ENCODE measurements around the gene TOMM20L.
"Not testable (repeated sequence)": the region's sequence is repeated elsewhere in the genome, so short reads cannot be mapped to it uniquely, and the experiment has no call there.

TOMM20L gene
- total RNA-seq = 0.04 to 0.06 reads per million in 2 experiments

DNA sequence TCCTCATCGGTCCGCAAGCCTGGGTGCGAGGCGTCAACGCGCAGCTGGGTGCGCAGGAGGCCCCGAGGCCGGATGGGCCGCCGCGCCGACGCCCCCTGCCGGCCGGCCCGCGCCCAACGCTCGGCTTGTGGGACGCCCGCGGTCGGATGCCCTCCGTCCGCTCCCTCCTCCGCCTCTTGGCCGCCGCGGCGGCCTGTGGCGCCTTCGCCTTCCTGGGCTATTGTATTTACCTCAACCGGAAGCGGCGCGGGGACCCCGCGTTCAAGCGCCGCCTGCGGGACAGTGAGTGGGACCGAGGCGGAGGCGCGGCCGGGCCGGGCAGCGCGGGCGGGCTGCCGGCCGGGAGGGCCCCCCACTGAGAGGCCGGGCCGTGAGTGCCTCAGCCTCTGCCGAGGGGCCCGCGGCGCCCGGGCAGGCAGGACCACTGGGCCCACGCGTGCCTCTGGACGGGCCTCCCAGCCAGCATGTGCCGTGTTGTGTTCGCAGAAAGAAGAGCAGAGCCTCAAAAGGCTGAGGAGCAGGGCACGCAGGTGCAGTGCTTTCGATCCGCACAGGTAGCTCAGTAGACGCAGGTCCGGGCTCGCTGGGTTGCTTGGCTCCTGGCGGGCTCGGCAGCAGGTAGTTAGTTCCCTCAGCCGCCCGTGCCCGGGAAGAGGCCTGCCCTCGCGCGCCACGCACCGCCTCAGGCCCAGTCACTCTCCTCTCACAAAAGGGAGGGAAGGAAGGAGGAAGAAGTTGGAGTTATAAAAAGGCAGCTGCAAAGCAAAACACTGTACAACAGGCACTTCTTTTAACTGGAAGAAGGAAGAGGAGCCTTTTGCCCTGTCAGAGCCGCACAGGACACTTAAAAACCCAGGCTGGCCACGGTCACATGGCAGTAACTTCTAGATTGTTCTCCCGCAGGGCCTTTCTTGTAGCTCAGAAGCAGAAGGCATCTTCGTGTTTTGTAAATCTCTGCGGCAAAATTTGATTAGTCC lies at the start of gene TOMM20L:
TSS of gene TOMM20L (plus strand) at position 119 of the 977 bp plus-strand sequence. CDS start at position 147, 28 bp downstream.
- peak; percentile 45 for DNase-seq (ENCODE audit: low read depth)

DNA sequence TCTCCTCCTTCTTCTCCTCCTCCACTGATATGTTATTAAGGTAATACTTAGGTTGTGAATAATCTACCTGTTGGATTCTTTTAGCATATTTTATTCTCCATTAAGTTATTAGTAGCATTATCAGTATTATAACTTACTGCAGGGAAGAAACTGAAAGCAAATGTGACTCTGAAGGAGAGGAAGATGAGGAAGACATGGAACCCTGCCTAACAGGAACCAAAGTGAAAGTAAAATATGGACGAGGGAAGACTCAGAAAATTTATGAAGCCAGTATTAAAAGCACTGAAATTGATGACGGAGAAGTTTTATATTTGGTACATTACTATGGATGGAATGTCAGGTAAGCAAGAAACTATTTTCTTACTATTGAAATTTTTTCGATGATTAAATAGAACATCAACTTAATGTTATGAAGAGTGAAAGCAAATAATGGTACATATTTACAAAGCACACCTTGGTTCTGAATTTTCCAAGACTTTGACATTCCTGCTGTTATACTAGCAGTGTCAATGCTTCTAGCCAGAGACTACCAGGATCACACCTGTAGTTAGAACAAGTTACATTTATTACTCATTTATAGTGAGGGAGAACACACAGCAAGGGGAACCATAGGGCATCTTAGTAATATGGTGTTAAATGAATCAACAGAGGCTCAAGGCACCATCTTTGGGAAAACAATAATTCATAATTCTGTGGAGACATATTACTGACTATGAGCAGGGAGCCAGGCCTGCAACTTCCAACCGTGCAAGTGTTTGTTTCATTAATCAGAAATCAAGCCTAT lies 42.0 kb upstream of the TOMM20L start:
- DNase-seq (ENCODE audit: low read depth) = no peak

DNA sequence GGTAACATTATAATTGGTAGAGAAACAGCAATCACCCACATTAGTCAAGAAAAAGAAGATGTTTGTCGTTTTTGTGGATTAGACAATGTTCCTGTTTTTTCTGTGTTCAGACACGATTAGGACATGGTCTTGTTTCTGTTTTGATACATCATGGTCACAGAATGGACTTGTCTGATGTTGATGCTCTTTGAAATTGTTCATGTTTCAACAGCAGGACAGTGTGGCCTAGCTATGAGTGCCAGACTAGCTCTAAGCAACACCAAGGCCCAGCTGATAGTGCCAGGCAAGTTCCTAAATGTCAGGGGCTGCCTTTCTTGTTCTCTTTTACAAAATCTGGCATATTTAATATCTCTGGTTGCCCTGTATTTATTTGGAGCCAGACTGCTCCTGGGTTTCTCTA lies 40.9 kb upstream of the TOMM20L start:
- no peak for DNase-seq (ENCODE audit: low read depth)

DNA sequence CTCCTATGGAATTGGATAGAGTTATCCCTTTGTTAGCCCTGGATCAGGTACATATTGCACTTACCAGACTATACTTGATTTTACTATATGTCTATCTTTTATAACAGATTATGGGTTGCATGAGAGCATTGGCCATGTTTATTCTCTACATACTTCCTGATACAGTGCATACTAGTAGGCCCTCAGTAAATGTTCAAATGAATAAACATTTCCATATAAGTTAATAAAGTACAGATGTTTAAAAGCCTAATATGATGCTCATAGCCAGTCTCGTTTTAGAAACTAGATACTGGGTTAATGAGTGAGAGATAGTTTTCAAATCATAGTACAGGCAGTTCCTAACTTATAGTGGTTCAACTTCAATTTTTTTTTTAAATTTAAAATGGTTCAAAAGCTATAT lies 39.5 kb upstream of the TOMM20L start:
- no peak for DNase-seq (ENCODE audit: low read depth)

DNA sequence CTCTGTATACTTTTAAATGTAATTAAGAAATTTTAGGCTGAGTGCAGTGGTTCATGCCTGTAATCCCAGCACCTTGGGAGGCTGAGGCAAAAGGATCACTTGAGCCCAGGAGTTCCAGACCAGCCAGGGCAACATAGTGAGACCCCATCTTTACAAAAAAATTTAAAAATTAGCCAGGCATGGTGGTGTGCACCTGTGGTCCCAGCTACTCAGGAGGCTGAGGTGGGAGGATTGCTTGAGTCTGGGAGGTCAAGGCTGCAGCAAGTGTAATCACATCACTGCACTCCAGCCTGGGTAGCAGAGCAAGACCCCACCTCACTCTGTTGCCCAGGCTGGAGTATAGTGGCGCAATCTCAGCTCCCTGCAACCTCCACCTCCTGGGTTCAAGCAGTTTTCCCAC lies 33.5 kb upstream of the TOMM20L start:
- DNase-seq (ENCODE audit: low read depth) = not testable (repeated sequence)

DNA sequence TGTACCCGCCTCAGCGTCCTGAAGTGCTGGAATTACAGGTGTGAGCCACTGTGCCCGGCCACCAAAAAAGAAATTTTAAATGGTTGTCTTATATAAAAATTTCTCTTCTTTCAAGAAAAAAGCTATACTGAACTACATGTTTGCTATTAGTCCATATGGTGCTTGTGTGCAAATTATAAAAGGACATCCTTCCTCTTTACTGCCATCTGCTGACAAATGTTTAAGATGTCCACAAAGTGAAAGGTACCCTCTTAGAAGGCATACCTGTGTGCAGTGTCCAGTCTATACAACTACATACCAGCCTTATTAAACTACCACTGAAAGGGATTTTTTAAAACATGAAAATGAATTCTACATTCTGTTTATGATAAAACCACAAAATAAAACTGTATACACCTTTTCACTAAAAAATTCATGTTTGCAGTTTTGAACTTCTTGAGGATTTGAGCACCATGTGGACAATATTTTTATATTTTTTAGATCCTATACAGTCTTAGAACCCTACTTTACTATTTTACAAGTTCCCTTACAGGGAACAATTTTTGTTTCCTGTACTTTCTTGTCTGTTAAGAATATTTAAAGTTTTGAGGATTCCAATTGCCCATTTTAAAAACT lies 32.8 kb upstream of the TOMM20L start:
- DNase-seq (ENCODE audit: low read depth) = no peak

DNA sequence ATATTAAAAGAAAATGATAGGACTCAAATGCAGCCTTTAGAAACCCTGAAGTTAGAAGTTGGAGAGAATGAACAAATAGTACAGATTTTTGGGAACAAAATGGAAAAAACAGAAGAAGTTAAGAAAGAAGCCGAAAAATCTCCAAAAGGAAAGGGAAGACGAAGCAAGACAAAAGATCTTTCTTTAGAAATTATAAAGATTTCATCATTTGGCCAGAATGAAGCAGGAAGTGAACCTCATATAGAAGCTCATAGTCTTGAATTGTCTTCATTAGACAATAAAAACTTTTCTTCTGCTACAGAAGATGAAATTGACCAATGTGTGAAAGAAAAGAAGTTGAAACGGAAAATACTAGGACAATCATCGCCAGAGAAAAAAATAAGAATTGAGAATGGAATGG lies 31.4 kb upstream of the TOMM20L start:
- DNase-seq (ENCODE audit: low read depth) = no peak

DNA sequence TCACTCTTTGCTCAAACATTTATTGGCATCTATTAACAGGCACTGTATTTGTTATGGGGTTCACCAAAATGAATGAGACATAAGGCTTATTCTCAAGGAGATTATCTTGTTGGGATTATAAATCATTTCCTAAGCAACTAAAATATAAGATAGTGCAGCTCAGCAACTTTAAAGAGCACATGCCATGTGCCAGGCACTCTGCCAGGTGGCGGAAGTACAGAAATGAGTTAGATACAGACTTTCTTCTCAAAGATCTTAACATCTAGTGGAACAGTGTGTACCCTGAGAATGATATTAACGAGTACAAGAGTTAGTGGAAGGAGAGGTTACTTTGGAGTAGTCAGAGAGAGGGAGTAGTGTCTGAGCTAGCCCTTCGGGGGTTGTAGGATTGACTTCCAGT lies 28.4 kb upstream of the TOMM20L start:
- DNase-seq (ENCODE audit: low read depth) = no peak

DNA sequence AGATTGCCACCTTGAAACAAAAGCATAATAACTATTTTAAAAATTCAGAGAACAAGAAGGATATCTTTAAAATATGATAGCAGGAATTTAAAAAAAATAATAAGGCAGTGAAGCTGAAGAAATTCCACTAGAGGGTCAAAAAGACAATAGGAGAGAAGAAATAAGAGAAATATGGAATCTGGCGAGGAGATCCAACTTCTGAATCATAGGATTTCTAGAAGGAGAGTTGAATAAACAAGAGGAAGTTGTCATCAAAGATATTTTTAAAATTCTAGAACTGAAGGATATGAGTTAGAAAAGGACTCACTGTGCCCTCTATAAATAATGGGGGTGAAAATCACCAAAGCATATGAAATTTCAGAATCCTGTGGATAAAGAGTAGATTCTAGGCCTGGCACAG lies 26.8 kb upstream of the TOMM20L start:
- DNase-seq (ENCODE audit: low read depth) = no peak

DNA sequence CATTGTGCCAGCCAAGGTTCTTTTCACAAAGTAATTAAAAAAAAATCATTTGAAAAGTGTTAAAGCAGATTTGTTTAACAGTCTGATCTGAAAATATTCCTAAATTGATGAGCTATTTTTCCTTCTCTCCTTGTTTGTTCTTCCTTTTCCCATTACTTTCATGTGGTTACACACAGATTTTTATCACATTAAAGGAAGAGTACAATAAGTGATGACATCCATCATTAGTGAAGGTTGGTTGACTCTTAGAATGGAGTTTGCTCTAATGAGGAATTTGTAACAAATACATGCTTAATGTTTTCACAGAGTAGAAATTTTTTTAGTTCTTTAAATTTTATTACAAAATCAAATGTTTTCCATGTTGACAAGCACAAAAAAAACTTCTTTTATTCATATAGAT lies 18.9 kb upstream of the TOMM20L start:
- DNase-seq (ENCODE audit: low read depth) = no peak

DNA sequence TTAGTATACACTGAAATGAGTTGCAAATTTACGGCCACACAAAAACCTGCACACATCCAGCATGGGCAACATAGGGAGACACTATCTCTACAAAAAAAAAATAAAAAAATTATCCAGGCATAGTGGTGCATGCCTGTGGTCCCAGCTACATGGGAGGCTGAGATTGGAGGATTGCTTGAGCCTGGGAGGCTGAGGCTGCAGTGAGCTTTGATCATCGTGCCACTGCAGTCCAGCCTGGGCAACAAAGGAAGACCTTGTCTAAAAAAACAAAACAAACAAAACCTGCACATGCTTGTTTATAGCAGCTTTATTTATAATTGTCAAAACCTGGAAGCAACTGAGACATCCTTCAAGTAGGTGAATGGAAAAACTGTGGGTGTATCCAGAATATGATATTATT lies 4.9 kb upstream of the TOMM20L start:
- no peak for DNase-seq (ENCODE audit: low read depth)

DNA sequence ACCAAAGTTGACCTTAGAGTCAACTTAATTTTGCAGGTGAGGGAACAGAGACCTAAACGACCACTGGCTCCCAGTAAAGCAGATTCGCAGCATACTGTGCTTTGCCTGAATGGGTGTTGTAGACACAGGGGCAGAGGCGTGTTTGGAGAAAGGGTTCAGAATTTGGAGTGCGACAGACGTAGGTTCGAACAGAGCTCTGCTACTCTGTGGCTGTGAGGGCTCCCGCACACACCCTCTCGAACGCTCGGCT lies 243 bp upstream of the TOMM20L start:
- DNase-seq (ENCODE audit: low read depth) = no peak

DNA sequence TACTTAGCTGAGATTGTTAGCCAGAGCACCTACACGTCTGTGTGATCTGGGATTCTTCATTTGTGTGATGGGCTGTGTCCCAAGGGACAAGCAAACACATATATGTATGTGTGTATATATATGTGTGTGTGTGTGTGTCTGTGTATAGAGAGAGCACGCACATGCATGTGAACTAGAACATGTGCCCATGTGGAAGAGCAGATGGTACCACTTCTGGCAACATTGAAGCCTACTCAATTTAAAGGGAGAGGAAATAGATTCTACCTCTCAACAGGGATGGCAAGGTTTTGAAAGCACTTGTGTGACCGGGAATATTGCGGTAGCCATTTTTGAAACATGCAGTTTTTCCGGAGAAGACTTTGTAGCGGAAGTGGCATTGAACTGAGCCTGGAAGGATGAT lies 1.4 kb downstream of the TOMM20L start:
- no peak for DNase-seq (ENCODE audit: low read depth)

DNA sequence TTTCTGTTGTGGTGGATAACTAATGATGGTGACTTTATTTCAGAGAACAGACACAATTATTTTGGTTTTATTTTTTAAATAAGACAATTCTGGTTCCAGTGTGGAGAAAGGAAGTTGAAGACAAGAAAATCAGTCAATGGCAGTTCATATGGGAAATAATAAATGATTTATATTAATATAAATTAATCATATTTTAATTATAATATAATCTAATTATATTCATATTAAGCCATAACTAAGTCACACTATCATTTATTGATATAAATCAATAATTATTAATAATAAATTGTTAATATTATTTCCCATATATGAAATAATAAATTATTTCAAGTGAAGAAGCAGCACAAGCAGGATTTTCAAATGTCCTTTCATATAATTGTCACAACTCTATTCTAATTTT lies 2.8 kb downstream of the TOMM20L start:
- no peak for DNase-seq (ENCODE audit: low read depth)

DNA sequence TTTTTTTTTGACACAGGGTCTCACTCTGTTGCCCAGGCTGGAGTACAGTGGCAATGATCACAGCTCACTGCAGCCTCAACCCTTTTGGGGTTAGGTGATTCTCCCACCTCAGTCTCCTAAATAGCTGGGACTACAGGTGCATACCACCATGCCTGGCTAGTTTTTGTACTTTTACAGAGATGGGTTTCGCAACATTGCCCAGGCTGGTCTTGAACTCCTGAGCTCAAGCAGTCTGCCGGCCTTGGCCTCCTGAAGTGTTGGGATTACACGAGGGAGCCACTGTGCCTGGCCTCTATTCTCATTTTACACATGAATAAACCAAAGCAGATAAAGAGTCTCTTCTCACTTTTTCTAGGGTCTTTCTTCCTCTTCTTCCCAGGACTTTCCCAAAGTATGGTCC lies 3.2 kb downstream of the TOMM20L start:
- DNase-seq (ENCODE audit: low read depth) = no peak

DNA sequence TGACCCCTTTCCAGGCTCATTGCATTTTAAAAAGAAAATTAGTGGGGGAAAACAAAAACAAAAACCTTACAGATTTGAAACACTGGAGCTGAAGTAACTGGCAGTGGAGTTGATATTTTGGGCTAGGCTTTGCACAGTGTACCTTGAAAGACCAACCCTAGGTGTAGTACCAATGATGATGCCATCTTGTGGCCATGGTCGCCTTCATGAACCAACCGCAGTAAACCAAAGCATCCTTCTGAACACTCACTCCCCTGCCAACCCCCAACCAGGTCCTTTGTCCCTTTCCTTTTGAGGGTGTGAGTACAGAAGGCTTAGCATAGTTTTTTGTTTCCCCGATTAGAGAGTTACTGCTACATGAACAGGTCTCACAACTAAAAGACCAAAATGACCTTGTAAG lies 5.9 kb downstream of the TOMM20L start:
- DNase-seq (ENCODE audit: low read depth) = no peak

DNA sequence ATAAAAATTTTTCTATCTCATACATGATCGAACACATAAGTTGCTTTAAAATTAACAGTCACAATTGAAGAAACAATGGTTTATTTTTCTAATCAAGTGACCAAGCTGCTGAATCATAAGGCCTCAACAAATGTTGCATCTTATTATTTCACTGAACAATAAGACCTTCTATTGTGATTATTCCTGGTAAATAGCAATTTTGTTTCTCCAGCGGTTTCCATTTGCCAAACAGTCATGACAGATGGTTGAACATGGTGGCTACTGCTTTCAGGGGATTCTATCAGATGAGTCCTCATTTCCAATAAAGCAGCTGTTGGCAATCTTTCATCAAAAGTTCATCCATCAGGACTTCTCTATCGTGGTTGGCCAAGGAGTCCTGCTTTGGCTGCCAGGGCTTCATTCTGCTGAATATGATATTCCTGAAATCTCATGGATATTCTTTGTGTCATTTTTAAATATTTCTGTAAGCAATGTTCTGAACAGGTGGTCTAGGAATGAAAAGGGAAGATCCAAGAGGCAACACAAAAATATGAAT lies 13.0 kb downstream of the TOMM20L start:
- DNase-seq (ENCODE audit: low read depth) = no peak

DNA sequence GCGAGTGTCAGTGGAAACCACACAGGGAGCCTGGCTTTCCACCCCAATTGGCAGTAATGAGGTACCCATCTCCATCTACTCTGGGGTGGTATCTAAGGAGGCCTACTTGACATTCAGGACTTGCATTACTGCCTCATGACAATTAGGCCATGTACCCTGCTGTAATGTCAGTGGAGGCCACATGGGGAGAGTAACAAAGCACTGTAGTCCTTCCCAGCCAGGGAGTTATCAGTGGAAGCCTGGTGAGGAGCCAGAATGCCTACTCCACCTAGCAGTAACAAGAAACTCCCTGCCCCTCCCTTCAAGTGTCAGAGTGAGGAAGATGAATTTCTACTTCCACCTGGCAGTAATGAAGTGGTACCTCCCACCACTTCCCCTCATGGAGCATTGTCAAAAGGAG lies 19.1 kb downstream of the TOMM20L start:
- DNase-seq (ENCODE audit: low read depth) = no peak

DNA sequence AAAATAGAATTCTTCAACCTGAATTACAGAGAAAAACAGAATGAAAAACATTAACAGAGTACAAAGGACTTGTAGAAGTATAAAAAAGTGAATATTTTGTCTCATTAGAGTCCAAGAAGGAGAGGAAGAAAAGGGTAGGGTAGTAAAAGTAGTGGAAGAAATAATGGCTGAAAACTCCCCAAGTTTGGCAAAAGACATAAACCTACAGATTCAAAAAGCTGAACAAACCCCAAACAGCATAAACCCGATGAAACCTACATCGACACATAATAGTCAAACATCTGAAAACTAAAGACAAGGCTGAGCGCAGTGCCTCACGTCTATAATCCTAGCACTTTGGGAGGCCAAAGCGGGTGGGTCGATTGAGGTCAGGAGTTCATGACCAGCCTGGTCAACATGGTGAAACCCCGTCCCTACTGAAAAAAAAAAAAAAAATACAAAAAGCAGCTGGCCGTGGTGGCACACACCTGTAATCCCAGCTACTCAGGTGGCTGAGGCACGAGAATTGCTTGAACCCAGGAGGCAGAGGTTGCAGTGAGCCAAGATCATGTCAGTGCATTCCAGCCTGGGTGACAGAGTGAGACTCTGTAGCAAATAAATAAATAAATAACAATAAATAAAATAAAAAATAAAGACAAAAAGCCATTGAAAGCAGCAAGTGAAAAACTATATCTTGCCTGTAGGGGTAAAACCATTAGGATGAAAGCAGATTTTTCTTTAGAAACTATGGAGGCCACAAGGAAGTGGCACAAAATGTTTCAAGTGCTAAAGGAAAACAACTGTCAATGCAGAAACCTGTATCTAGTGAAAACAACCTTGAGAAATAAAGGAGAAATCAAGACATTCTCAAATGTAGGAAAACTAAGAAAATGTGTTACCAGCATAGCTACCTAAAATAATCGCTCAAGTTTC lies 20.2 kb downstream of the TOMM20L start:
- no peak for DNase-seq (ENCODE audit: low read depth)

DNA sequence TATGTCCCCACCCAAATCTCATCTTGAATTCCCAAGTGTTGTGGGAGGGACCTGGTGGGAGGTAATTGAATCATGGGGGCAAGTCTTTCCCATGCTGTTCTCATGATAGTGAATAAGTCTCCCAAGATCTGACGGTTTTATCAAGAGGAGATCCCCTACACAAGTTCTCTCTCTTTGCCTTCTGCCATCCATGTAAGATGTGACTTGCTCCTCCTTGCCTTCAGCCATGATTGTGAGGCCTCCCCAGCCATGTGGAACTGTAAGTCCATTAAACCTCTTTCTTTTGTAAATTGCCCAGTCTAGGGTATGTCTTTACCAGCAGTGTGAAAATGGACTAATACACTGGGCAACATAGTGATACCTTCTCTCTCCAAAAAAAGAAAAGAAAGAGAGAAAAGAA lies 21.2 kb downstream of the TOMM20L start:
- not testable (repeated sequence) for DNase-seq (ENCODE audit: low read depth)

DNA sequence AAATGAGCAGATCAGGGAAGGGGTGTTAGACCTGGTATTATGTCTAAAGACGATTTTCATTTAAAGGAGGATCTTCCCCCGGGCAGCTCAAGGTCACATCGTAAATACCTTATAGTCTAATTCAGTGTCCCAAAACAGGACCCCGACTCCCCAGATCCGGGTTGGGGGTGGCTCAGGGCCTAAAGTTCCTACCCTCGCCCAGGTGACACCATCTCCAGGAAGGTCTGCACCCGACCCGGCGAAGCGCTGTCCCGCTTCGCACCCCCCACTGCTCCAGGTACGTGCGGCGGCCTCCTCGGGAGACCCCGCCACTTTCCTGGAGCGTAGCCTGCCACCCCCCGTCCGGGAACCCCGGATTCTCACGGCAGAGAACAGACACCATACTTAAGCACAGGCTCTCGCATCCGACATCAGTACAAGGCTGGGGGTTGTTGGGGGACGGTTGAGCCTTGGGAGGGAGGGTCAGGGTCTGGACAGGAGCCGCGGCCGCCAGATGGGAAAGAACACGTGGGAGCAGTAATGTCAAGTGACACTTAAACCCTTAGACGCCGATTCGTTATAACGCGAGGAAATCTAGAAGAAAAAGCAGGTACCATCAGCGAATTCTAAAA lies 31.0 kb downstream of the TOMM20L start:
- DNase-seq (ENCODE audit: low read depth) = peak; percentile 10
